Measurements from ENCODE around the gene DUSP10.

Gene DUSP10

DNA sequence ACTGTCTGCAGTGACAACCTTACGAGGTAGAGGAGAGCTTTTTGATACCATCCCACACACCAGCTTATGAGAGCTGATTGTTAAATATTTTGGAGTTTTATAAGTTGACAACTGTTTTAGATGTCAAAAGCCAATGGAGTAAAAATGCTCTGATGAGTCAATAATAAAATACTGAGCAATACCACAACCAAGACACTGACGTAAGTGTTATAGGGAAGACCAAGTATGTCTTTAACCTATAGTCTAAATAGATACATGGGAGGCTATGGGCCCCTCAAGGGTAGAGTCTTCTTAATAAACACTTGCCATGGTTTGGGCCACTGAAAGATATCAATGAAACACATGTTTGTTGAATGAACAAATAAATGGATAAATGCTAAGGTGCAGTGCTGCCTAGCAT is 49.2 kb downstream of the DUSP10 start:
- DNase-seq = no peak

DNA sequence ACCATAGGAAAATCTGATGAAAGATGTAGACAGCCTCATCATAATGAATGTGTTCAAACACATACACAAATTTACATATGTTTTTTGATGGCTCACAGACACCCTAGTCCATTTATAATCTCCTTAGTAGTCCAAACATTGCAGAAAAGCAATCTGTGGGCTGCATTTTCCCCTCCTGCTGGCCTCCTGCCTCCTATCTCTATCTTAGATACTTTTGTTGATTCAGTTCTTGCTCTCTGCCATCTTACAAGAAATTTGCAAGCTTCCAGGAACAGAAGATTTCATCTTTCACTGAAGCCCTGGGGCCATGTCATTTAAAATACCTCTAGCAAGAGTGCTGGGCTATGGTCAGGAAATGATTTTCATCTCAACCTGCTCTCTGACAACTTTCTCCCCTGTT is 50.6 kb downstream of the DUSP10 start:
- no peak for DNase-seq

DNA sequence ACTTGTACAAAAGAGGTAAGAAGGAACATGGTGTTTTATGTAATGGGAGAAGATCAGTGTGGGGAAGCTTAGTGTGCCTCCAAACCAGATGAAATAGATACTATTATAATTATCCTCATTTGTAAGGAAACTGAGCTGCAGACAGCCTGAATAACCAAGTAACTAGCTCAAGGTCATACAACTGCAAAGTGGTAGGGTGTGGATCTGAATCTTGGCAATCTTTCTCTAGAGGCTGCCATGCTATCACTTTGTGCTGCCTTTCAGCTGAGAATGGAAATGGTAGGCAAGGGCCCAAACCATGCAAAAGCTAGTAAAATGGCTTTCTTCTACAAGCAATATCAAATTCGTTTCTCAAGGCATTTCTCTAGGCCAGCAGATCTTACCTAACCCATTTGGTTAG is 51.0 kb downstream of the DUSP10 start:
- DNase-seq = no peak

DNA sequence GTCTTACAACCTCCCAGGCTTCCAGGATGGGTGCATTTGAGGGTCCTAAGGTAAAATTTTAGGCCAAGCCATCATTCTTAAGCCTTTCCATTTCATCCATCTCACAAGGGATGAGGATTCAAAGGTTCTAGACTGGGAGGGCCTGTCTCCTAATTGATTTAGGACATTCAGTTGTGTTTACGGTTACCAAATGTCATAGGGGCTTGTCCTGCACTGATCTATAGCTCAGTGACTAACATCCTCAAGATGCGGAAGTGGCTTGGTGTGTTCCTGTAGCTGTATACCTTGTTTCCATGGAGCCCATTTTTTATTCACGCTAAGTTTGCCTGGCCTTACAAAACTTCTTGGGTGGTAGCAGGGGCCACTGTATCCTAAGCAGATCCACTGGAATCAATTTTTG is 52.8 kb downstream of the DUSP10 start:
- DNase-seq = no peak

DNA sequence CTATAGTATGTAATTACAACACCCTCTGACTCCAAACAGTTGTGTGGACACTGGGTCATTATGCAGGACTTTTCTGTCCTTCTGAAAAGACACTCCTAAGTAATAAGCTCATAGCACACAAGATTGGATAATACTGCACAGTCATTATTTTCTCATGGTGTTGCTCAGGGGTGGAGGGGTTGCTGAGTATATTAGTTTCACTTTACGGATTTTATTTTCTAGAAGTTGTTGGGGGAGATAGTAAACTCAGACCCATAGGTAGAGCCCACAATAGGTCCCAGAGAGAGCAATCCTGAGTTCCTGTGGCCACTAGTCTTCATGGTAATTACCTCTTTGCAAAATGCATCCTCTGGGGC is 53.4 kb downstream of the DUSP10 start:
- DNase-seq = no peak

DNA sequence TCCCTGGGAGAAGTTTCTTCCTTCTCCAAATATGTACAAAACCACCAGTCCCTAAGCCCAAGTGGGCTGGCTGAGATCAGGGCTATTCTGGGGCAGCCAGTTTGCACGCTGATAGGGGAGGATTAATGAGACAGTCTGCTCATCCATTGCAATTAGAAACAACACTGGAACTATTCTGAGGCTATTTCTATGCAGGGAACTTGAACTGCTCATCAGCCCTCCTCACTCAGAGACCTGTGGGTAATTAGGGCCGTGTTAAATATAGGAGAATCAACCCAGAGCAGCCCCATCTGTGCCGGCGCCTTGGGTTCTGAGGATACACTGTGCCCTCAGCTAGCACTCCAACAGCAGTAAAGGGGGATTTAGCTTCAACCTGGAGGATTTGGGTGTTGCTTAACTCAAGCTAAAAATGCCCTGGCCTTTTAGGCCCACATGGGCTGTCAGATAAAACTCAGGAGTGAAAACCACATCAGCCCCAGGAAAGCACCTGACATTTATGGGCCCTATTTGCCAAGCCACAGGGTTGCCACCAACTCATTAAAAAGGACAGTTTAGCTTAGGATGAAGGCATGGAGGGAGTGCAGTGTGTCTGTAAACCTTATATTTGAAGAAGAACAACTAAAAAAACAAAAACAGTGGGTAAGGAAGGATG is 53.9 kb downstream of the DUSP10 start:
- no peak for DNase-seq

DNA sequence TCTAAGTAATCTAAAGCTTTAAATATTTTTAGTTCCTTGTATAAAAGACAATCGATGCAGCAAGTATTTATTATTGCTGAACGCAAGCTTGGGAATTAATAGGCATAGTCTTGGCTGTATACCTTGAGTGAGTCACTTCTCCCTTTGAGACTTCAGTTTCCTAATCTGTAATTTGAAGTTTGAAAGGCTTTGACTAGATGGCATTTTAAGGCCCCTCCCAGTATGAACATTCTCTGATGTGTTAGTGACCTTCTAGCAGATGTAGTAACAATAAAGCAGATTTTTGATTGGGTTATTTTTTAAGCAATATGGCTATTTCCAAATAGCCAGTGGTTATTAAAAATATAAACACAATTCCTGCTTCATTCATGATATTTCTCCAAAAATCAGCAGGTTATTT is 58.2 kb downstream of the DUSP10 start:
- no peak for DNase-seq

DNA sequence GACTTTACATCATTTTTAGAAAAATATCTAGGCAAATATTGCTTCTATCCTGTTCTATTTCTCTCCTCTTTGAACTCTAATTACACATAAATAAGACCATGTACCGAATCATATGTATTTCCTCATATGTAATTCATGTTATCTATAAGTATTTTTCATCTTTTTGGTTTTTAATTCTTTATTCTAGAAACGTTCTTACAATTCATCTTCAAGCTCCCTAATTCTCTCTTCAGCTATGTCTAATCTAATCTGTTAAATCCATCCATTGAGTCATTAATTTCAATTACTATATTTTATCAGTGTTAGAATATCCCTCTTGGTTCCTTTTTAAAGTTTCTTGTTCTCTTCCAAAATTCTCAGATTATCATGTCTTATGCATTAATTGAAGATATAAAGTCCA is 61.8 kb downstream of the DUSP10 start:
- DNase-seq = no peak

DNA sequence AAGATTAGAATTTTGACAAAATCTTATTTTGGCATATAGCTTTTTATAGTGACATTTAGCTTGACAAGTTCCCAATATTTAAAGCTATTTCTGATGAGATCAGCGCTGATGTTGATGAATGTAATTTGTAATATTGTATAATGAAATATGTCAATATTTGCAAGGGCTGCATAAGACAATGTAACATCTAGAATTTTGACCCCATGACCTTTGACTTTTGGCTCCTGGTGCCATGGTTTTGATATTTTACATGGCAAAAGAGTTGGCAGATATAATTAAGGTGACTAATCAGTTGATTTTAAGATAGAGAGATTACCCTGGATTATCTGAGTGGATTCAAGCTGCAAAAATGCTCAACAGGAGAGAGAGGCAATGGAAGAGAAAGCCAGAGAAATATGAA is 63.9 kb downstream of the DUSP10 start:
- no peak for DNase-seq

DNA sequence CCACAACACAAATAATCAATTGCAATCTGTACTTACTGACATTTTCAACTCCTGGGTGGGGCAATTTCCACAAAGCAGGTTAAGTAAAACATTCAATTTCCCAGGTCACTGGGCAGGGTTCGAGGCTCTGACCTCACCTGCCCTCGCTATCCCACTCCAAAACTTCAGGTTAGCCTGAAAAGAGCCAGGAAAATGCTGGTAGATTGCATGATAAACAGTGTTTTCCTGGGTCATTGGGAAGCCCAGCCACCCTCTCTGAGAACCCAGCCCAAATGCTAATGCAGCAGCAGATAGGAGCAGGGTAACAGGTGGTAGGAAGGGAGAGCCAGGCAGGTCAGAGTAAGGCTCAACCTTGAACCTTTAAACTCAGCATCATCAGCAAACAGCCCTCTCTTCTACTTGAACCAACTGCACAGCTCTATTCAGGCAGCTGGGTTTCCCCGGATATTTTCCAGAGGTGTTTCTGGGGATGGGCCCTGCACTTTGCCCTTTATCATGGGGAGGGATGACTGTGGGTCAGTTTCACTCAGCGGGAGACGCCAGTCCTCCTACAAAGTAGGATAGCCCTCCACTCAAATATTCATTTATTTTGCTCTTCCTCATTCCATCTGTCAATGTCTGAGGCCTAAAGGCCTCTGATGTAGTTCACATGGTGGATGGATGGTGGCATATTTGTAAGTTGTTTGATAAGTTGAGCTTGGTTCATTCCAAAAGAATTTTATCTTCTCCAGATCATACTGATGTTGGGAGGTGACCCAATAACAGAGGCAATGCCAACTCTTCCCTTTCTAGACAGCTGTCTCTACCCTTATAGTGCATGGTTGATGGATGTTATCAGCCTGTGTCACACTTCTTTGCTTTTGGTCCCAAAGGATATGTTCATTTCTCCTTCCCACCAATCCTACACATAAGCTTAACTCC is 65.7 kb downstream of the DUSP10 start:
- no peak for DNase-seq

DNA sequence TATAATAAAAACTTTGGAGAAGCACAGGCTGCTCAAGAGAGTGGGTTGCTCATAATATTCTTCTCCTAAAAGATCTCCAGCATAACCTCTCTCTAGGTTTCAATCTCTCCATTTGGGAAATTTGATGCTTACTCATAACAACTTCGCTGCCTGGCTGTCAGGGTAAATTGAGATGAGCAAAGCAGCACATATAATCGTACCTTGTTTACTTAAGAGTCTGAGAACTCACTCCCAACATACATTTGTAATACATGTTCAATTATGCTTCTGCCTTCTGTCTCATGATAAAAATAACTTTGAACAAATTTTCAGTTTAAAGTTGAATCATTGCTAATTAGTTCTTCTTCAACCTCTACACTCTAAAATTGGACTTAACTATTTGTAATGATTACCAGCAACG is 68.9 kb downstream of the DUSP10 start:
- no peak for DNase-seq

DNA sequence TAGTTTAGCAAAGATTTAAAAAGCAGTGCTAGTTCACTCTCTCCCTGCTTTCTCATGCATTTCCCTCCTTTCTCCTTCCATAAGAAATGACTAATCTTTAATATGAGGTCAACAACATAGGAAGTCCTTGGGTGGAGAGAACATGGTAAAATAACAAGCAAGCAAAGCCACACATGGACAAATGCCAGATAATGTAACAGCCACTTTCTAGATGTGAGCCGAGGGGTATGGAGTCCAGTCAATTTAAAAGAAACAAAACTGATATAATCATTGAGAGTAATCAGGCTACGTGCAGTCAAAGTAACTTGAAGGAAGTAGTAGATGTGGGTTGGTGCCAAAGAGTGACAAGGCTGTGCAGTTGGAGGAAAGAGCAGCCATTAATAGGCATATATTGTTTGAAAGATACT is 69.6 kb downstream of the DUSP10 start:
- DNase-seq = no peak

DNA sequence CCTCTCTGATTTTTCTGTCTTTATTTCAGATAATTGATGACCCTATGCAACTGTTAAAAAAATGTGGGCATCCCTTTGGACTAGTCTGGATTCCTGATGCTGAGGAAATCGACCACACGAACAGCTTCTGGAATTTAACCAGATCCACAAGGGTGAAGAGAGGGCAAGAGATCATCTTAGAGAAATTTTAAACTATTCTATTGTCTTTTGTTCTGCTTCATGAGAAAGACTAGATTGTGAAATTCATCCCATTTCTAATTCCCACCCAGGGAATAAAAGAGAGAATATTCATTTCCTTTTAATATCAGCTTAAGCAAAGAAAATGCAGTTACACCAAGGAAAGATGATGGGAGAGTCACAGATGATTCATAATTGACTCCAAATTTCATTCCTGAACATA is 71.8 kb downstream of the DUSP10 start:
- DNase-seq = no peak

DNA sequence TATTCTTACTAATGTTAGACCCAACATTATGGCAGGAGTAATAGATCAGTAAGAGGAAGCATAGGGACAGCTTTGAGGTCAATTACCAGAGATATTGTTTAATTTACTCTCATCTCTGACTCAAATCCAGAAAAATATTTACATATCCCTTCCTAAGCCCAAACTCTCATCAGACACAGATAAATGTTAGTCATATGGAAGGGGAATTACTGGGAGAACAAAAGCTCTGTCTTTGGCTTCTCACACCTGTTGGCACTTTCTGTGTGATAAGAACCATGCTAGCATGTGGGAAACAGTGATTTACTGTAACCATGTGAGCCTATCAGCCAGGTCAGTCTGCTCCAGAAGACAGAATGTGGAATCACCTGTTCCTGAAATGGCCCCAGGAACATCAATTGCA is 72.4 kb downstream of the DUSP10 start:
- no peak for DNase-seq

DNA sequence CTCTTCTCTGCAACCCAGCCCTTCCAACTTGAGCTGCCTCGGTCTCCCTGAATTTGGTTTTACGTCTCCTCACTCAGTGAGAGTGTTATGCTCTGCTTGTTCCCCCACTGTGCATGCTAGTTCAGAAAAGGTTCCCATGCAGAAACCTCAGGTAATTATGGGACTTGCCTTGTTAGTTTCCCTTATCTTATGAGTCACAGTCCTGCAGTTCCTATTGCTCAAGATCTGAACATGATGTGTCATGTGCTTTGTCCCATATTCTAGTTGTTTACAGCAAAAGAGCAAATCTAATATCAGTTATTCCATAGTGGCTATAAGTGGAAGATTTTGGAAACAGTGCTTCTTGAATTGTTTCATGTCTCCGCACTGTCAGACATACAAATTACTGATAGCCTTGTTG is 74.4 kb downstream of the DUSP10 start:
- no peak for DNase-seq

DNA sequence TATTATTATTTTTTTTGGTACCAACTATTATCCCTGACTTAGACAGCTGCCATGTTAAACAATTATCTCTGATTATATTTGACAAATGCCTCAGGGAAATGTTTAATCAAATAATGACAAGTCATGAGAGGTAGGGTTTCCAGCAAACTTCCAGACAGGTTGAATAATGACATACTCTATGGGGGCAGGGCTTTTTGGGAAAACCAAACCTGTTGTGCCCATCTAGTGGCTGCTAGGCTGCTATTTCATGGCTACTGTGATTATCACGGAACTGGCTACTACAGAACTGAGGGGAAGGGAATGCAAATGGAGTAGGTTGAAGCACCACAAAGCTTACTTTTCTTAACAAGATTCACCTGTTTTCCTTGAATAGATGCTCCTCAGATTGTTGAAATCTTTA is 77.6 kb downstream of the DUSP10 start:
- no peak for DNase-seq

DNA sequence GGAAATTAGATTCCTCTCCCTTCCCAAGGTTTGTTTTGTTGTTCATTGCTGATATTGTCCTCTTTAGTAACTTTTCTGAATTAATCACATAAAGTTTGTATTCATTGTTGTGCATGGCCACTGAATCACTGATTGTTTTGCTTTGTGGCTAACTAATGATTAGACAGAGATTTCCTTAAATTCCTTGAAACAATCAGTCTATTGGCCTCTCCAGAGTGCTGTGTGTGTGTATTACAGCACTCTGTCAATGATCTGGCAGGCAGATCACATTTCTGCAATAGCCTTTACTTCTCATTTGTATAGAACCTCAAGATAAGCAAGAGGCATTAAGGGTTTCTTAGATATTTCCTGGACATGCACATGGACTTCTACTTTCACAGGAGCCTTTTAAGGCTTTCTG is 78.6 kb downstream of the DUSP10 start:
- no peak for DNase-seq

DNA sequence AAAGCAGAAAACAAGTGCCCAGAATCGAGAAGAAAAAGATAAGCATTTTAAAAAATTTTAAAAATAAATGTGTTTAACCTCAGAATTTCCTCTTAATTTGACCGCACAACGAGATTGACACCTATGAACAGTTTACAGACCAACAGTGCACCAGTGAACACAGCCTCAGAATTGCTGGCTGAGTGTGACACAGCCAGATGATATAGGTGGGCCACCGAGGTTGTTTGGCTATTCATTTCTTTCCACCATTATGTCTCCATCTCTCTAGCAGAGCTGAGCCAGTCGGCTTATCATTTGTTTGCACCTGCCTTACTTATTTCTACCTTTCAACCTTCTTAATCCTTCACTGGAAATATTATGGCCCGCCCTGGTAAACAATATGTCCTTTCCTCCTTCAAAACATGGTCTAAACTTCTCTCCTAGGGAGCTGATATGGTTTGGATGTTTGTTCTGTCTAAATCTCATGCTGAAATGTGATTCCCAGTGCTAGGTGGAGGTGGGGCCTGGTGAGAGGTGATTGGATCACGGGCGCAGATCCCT is 86.1 kb downstream of the DUSP10 start:
- DNase-seq = no peak

Data from effector CD4-positive, alpha-beta T cell (primary cell).